Stimulated activated CD8-positive, alpha-beta memory T cell treated with anti-CD3 and anti-CD28 coated beads, Interleukin-2, amount 100 ng/mL, for 1 hour (primary cell): ENCODE data around the gene CHI3L1.
A peak's percentile ranks its signal among the peaks of the same experiment; 100 is the strongest.

Experiments used
- DNase-seq, 2 donors: peaks; one replicate each; pipeline ENCODE4 v3.0.0-alpha.2; 2020; ENCODE audit warnings: low read depth in 2 of 2

CHI3L1 gene

GRCh38 chr1:203181586-203182386 lies 4.7 kb downstream of the CHI3L1 start:
- no peak for DNase-seq

DNA sequence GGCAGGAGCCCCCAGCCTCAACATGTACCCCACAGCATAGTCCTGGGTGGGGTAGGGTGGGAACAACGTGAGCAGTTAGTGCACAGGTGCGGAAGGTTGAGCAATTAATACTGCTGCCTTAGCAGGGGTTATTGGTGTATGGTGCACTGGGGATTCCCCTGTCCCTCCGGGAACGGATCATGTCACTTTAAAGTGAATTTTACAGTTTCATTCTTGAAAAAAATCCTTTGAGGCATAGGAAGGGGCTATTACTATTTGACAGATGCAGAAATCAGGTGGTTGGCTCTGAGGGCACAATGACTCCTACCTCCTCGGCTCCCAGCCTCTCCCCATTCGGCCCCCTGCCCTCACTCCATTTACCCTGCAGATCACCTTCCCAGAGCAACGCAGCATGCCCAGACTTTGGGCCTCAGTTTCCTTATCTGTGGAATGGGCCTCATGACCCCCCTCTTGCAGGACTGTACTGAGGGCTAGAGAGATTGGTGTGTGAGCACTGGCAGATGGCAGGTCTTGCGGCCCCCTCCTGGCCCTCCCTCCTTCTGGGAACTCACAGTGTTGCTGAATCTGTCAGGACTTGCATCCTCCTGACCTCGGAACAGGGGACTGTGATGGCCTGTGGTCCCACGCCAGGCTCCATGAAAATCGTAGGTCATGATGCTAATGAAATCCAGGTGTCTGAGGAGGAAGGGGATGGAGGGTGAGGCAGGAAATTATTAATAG lies 5.7 kb downstream of the CHI3L1 start:
- DNase-seq: no peak

GRCh38 chr1:203179667-203180005 lies 6.9 kb downstream of the CHI3L1 start:
- DNase-seq: no peak

GRCh38 chr1:203178821-203179666 lies 7.5 kb downstream of the CHI3L1 start:
- no peak for DNase-seq

DNA sequence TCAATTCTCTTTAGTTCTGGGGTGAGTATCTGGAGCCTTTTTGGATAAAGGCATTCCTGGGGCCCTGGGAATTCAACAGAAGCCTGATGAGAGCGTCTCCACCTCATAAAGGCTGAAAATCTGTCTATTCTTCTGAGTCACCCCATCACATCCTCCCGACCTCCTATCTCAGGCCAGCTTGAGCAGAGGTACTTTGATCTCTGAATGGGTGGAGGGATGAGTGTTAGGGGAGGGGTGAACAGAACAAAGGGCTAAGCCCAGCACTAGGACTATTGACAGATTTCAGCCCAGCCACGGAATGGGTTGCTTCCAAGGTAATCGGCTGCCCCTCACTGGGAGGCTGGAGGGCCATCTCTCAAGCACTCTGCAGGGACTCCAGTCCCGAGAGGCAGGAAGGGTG lies 8.4 kb downstream of the CHI3L1 start:
- DNase-seq: no peak

GRCh38 chr1:203177470-203178039 lies 8.9 kb downstream of the CHI3L1 start:
- DNase-seq: no peak

- no peak for DNase-seq
Measured at GRCh38 chr1:203177036-203177405, 9.5 kb downstream of the CHI3L1 start.

DNA sequence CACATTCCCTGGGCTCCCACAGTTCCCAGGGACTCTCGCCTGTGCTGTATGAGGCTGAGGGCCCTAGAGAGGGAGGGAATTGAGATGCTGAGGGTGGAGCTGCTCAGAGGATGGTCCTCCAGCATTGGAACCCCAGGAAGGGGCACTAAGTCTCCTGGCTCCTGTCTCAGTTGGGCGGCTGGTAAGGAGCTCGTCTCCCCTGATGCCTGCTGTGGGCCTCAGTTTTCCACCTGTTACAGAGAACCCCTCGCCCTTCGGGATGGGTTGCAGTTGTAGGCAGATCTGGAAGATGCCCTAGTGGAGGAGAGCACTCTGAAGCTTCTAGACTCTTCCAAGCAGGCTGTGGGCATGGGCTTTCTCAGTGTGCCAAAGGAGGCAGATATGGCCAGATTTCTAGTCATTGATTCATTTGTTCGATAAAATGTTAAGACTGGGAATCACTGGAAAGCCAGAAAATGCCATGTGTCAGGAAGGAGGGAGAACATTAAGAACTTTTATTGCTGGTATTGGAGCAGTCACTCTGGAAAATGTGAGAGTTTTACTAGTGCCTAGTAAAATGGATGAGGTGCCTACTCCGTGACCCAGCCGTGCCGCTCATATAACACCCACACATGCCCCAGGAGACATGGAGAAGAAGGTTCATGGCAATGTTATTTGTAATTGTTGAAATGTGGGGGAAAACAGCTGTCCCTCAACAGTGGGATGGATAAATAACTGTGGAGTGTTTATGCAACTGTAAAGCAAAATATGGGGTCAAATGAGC lies 10.1 kb downstream of the CHI3L1 start:
- DNase-seq: no peak

GRCh38 chr1:203175827-203176241 lies 10.7 kb downstream of the CHI3L1 start:
- DNase-seq: no peak

- DNase-seq: no peak
Measured at GRCh38 chr1:203175237-203175826, 11.2 kb downstream of the CHI3L1 start, which contains the start of gene MYBPH. TSS of gene MYBPH (minus strand) at chr1:203175826. CDS start at chr1:203175755, 71 bp downstream.

DNA sequence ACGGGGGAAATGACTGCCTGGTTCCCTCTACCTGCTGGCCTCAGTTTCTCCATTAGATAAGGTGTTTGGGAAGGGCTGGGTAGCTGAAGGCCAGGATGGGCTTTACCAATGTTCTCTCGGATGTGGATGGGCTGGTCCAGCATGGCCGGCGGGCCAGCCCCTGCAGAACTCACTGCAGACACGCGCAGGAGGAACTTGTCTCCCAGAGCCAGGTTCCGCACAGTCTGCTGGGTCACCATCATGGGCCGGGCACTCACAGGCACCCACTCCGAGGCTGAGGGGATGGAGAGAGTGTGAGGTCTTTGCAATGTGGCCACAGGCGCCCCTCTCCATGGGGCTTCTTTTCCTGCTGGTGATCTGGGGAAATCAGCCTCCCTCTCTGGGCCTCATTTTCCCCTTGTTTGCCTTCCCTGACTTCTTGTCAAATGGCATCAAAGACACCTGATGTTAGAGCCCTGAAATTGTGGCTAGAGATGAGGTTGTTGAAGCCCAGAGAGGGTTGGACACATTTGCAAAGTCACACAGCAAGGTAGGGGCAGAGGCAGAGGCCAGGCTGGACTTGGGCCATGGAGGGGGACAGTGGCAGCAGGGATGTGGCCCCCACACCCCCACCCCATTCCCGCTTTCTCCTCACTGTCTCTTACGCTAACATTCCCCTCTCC lies 12.0 kb downstream of the CHI3L1 start:
- DNase-seq: no peak

GRCh38 chr1:203173566-203173965 lies 12.9 kb downstream of the CHI3L1 start:
- no peak for DNase-seq

DNA sequence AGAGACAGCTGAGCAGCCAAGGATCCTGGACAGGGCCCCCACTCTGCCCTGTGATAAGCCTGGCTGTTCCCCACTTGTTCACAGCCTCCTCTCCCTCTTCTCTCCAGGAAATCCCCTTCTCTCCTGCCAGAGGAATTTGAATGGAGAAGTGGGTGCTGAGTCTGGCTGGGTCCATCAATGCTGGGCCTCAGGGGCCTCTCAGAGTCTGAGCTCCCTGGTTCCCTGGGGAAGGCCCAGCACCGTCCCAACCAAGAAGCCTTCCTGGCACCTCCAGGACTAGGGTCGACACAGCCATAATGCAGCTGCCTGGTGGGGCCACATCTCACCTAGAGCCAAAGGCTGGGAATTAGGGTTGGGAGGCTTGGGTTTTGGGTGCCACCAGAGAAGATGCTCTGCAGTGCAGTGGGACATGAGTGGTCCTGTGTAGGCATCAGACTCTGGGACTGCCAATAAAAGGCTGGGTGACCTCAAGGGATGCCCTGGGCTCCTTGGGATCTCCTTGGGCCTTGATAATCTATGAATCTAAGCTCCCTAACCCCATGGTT lies 13.4 kb downstream of the CHI3L1 start:
- no peak for DNase-seq

- DNase-seq: peak in 1 of 2 donors; percentile 2
Measured at GRCh38 chr1:203172184-203173010, 14.1 kb downstream of the CHI3L1 start.

- no peak for DNase-seq
Measured at GRCh38 chr1:203171341-203172183, 14.9 kb downstream of the CHI3L1 start.

DNA sequence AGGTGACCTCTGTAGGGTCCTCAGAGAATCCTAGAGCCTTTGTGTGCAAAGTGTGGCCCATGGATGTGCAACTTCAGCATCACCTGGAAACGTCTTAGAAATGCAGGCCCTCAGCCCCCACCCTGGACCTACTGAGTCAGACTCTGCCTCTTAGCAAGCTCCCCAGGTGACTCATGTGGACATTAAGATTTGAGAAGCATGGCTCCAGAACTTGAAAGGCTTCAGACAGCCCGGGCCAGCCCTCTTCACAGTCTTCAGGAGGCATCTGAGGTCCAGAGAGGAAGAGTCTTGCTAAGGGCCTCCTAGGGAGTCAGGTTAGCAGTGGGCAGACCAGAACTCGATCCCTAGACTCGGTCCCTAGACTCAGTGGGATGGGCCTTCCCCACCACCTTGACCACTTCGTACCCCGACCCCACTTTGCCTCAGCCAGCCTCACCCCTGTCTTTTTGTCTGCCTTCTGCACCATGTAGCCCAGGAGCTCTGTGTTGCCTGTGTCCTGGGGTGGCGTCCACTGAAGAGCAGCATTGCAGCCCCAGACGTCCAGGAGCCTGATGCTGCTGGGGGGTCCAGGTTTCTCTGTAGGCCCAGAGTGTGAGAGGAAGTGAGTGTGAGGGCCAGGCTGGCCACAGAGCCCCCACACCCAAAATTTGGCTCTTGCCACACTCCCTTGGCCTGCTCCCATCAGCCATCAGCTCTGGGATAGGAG lies 15.7 kb downstream of the CHI3L1 start:
- DNase-seq: no peak

DNA sequence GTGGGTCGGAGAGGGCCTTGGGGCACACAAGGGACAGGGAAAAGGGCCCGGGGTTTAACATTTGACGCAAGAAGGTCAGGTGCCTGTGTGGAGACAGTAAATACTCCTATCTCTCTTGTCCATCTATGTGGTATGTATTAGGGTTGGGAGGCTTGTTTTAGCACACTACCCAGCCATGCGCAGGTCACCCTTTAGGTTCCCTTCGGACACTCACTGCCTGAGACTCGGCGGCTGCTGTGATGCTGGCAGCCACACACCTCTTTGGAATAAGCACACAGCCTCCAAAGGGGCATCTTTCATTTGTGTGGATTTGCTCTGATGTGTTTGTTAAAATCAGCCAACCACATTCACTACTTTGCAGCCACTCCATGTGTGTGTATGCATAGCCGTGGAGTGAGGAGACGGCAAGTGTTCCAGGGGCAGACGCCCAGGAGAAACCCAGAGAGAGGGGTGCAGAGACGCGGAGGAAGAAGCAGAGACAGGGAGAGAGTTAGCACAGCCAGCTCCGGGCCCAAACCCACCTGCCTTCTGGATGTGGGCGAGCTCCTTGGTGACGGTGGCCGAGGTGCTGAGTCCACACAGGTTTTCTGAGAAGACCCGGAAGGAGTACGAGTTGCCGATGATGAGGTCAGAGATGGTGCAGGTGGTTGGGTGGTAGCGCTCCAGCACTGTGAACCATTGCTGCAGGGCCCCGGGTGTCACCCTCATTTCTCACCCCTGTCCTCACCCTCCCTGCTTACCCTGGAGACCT lies 16.6 kb downstream of the CHI3L1 start:
- DNase-seq: no peak
